Measurements from ENCODE around the gene VIPAS39.

DNA sequence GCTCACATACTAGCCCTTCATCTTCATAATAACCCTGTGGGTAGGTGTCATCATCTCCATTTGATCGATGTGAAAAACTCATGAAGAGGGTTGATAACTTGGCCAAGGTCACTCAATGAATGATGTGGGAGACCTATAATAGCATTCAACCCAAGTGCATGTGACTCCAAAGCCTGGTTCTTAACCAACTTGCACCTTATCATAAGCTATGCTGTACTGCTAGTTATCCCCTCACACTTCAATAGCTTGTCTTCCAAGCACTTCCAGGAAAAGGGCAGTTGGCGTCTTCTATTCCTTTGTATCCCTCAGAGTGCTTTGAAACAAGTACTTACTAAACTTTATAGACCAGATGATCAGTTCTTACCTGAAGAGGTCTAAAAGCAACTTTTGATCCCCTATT, 15.2 kb downstream of the VIPAS39 start:
- TF ChIP-seq, protein P1, sequence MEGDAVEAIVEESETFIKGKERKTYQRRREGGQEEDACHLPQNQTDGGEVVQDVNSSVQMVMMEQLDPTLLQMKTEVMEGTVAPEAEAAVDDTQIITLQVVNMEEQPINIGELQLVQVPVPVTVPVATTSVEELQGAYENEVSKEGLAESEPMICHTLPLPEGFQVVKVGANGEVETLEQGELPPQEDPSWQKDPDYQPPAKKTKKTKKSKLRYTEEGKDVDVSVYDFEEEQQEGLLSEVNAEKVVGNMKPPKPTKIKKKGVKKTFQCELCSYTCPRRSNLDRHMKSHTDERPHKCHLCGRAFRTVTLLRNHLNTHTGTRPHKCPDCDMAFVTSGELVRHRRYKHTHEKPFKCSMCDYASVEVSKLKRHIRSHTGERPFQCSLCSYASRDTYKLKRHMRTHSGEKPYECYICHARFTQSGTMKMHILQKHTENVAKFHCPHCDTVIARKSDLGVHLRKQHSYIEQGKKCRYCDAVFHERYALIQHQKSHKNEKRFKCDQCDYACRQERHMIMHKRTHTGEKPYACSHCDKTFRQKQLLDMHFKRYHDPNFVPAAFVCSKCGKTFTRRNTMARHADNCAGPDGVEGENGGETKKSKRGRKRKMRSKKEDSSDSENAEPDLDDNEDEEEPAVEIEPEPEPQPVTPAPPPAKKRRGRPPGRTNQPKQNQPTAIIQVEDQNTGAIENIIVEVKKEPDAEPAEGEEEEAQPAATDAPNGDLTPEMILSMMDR (IDR thresholded peaks at IDR 0.05) = no peak
- TF ChIP-seq POLR2A (IDR thresholded peaks at IDR 0.05) = no peak

Measured in thyroid gland (tissue), 4 donors.